DMS114 treated with DMSO at 0.1 percent for 48 hours (cell line): ENCODE data around the gene ZBTB1.
A peak's percentile ranks its signal among the peaks of the same experiment; 100 is the strongest.

Experiments
- DNase-seq: peaks from one replicate; lab custom pipeline; 2025; ENCODE audit not compliant: unreplicated experiment; lab: John Stamatoyannopoulos, UW

ZBTB1 gene, protein sequence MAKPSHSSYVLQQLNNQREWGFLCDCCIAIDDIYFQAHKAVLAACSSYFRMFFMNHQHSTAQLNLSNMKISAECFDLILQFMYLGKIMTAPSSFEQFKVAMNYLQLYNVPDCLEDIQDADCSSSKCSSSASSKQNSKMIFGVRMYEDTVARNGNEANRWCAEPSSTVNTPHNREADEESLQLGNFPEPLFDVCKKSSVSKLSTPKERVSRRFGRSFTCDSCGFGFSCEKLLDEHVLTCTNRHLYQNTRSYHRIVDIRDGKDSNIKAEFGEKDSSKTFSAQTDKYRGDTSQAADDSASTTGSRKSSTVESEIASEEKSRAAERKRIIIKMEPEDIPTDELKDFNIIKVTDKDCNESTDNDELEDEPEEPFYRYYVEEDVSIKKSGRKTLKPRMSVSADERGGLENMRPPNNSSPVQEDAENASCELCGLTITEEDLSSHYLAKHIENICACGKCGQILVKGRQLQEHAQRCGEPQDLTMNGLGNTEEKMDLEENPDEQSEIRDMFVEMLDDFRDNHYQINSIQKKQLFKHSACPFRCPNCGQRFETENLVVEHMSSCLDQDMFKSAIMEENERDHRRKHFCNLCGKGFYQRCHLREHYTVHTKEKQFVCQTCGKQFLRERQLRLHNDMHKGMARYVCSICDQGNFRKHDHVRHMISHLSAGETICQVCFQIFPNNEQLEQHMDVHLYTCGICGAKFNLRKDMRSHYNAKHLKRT

DNA sequence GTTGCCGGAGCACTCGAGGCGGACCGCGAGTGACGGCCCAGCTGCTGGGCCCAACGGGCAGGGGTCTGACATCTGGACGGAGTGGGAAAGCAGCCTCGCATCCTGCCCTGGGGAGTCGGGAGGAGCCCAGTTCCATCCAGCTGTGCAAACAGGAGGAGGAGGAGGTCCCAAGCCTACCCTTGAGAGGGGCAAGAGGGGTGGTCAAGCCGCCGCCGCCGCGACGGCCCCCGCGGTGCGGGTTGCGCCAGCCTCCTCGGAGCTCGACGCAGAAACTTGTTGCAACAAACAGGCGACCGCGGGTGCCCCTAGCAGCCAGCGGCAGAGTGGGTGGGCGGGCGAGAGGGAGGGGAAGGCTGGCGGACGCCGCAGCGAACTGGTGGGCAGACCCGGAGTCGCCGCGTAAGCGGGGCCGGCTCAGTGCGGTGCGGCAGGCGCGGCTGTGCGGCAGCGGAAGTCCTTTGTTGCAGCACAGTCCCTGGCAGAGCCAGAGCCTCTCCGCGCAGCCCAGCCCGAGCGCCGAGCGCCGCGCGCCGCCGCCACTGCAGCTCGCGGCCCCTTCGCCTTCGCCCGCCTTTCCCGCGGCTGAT lies at the start of gene ZBTB1:
Gene ZBTB1 (plus strand): TSS at position 461 of the 587 bp plus-strand sequence. CDS start 16,735 bp downstream, outside the sequence.
- peak; percentile 50 for DNase-seq

DNA sequence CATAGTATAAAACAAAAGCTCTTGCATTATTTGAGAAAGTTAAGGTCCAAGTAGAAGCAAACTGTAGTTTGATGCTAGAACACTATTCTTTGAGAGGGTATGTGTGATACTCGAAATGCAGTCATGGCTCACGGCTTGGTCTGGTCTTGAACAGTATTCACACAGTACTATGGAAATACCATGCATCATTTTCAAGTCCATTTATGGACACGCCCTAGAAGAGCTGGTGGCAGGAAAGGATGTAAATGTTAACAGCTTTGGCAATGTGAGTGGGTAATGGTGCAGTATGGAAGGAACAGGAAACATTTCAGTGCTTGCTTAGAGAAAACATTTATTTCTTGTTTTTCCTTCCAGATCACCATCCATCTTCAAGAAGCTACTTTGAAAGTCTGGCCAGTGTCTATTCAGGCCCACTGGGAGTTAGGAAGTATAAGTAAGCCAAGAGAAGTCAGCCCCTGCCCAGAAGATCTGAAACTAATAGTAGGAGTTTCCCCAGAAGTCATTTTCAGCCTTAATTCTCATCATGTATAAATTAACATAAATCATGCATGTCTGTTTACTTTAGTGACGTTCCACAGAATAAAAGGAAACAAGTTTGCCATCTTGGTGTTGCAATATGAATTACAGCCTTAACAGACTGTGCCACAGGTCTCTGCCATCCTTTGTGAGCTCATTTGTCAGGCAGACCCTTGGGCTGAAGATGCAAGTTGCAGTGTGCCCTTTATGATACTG lies 45.0 kb upstream of the ZBTB1 start:
- no peak for DNase-seq

DNA sequence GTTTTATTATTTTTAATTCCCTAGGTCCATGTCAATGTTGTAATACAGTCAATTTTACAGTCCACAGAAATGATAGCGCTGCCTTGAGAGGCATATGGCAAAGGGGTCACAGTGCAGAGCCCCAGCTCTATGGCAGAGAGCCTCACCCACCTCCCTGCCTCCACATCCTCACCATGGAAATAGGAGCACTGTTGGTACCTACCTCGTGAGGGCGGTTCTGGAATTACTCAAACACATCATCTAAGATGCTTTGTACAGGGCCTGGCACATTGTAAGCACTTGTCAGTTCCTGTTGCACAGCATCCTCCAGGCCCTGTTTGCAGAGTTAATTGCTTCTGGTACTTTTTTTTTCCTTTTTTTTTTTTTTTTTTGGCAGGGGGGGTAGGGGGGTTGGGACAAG lies 43.3 kb upstream of the ZBTB1 start:
- DNase-seq, result no peak

DNA sequence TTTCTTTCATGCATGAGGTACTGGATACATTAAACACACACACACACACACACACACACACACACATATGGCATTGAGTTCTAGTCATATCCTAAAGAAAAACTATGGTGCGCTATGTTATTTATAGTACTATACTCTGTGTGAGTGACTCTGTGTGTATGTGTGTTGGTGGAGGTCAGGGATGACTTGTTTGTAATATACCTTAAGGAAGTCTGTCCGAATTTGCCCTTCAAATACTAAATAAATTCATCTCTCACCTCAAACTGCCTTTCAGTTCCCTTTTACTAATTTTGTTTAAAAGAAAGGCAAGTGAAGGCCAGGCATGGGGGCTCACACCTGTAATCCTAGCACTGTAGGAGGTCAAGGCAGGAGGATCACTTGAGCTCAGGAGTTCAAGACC lies 41.4 kb upstream of the ZBTB1 start:
- no peak for DNase-seq

DNA sequence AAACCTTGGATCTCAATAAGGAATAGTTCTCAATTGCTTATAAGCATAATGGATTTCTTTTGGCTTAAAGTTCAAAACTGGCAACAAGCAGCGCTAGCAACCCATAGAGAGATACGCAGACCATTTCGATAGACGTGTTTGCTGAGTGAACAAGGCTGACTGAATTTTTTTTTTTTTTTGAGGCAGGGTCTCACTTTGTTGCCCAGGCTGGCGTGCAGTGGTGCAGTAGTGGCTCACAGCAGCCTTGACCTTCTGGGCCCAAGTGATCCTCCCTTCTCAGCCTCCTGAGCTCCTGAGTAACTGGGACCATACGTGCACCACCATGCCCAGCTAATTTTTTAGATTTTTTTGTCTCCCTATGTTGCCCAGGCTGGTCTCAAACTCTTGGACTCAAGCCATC lies 40.7 kb upstream of the ZBTB1 start:
- no peak for DNase-seq

DNA sequence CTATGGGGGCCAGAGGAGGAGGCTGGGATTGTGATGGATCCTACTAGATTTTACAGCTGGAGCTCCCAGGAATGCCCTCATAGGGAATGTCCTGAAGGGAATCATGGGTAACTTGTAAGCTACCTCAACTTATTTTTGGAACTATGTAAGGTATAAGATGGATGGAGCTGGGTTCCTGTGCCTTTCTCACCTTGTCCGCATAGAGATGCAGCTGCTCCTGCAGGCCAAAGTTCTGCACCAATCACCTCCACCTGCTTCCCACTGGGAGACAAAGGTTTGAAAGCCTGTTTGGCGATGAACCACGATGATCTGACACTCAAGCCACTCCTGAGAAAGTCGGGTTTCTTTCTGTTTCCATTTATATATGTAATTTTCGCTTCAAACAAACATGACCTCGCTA lies 39.9 kb upstream of the ZBTB1 start:
- no peak for DNase-seq

DNA sequence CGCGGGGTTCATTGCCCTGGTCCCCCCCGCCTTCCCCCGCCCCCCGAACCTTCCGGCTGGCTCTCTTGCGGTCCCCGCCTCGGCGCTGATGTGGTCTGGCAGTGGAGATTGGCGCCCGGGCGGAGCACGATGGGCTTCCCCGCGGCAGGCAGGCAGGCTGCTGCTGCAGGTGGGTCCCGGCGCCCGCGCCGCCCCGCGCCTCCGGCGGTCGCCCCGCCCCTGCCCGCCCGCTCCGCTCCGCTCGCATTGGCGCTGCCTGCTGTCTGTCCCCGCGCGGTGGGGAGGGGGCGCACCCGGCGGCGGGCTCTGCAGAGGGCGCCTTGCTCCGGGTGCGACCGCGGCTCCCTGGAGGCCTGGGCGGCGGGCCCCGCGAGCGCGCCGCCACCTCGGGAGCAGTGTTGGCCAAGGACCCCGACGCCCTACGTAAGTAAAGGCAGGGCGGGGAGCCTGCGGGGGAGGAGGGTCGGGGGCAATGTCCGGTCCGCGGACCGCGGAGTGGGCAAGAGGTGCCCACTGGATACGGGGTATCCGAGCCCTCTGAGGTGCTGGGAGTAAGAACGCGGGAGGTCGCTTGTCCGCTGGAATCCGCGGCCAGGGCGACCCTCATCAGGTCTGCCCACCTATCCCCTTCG lies 39.3 kb upstream of the ZBTB1 start, which contains the start of gene AKAP5:
Gene AKAP5 (plus strand): TSS at position 309 of the 632 bp plus-strand sequence. CDS start 2,896 bp downstream, outside the sequence.
- peak; percentile 7 for DNase-seq

DNA sequence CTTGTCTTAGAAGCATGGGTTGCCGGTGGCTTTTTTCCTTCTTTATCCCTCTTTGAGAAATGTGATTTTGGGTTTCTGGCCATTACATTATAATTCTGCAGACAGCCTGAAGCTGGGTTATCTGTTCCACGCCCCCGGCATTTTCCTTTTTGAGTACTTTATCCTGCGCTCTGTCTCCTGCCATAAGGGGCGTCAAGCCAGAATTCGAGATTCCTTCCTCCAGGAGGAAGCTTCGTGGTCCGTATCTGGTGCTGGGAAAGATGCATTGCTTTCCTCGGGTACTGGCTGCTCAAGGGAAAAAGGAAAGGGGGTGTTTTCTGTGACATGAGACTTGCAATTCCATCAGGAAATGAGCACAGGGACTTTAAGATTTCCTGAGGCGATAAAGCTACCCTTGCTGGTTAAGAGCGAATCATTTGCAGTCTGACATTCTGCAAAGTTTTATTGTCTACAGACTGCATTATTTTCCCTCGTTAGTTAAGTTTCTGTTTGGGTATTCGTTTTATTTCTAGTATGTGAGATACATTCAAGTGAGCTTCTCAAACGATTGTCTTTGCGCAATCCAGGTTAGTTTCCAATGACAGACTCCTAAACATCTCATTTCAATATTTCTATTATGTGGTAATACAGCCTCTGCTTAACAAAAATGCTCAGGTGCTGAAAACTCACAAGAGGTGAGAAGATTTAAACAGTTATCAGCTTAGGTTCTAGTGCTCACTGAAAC lies 38.6 kb upstream of the ZBTB1 start:
- DNase-seq, result peak; percentile 28

DNA sequence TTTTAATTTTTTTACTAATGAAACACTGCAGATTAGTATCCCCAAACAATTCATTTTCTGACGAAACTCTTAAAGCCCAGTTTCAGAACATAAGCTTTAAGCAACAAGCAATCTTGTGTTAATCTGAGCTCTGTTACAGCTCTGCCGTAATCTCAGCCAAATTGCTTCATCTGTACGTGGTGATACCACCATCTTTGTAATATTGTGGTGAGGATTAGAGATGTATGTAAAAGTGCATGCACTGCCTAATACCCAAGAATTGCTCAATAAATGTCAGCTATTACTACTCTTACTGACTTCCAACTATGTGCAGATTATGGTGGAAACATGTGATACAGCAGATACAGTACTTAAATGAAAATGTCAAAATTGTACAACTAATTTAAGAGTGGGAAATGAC lies 37.5 kb upstream of the ZBTB1 start:
- no peak for DNase-seq

DNA sequence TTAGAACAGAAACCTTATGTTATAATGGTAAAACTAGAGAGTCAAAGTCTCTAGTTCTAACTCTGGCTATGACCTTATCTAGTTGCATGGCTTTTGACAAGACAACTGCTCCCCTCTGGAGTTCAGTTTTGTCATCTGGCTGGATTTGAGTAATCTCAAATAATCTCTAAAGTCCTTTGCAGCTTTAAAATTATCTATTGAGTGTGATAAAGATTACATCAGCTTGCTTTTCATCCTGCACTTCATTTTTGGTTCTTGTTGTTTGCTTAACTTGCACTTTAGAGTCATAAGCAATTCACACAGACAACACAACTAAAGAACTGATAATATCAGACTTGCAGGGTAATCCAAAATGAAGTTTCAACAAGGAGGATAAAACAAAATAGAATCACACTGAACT lies 37.0 kb upstream of the ZBTB1 start:
- DNase-seq, result no peak

DNA sequence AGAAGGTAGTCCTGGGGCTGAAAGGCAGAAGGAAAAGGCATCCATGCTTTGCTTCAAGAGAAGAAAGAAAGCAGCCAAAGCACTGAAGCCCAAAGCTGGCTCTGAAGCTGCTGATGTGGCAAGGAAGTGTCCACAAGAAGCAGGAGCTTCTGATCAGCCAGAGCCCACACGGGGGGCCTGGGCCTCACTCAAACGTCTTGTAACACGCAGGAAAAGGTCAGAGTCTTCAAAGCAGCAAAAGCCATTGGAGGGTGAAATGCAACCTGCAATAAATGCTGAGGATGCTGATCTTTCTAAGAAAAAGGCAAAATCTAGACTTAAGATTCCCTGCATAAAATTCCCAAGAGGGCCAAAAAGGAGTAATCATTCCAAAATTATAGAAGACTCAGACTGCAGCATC lies 36.1 kb upstream of the ZBTB1 start:
- no peak for DNase-seq

DNA sequence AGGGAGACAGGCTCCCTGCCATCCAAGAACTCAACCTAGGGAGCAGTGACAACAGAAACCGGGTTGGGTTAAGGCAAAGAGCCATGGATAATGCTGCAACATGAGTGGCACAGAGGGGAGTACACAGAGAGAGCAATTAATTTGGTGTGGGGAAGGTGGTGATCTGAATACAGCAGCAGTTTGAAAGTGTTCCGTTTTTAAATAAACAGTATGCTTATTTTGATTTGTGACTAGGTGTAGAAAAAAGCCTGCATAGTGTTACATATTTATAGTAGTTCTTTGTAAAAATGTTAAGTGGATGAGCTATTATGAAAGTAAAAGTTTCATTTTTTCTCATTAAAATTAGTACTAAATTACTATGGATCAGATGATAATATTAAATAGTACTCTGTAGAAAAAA lies 30.5 kb upstream of the ZBTB1 start:
- DNase-seq, result no peak

DNA sequence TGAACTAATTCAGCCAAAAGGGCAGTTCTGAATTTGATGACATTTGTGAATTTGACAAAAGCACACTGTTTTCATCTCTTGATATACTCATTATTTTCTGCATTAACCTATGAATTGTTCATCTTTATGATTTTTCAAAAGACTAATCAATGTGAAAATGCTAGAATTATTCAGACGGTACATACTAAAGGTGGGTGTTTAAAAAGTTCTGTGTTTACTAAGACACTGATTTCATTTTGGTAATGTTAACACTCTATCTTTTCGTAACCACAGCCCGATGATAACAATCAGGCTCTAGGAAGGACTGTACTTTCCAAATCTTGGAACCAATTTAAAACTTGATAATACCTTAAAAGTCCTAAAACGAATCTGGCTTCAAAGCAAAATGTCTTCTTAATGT lies 29.9 kb upstream of the ZBTB1 start:
- no peak for DNase-seq

DNA sequence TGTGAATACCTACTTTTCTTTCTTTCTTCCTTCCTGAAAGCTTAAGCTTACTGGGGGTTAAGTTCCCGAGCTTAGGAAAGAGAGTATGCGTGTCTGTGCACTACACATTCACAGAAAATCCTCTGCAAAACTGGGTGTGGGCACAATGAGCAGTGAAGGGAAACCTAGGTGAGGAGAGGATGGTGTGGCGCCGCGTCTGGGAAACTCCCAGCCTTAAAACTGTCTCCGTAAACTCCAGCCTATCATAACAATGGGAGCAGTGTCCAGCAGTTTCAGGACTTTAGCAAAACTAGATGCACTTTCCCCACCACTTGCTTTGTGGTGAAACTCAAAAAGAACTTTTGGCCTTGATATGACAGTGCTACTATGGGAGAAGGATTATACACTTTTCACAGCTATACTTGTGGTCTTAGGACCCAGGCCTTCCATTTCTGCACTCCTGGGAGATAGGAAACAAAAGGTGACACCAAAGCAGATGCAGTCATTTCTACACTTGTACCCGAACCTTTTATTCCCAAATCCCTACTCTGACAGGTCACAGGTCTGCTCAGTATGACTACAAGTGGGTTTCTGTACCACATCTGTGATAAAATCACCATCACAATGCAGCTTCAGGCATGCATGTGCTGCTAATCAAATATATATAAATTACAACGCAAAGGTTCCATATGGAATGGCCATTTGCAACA lies 28.8 kb upstream of the ZBTB1 start:
- DNase-seq, result no peak

DNA sequence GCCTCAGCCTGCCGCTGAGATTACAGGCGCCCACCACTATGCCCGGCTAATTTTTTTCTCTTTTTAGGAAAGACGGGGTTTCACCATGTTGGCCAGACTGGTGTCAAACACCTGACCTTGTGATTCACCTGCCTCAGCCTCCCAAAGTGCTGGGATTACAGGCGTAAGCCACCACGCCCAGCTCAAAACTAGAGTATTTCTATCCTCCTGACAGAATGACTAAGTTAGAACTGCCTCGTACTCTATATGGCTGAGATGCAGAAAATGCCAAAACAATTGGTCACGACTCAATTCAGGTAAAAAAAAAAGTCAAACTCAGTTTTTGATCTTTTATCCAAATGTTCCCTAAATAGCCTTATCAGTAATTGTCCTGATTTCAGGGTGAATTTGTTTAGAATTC lies 28.1 kb upstream of the ZBTB1 start:
- DNase-seq, result no peak

DNA sequence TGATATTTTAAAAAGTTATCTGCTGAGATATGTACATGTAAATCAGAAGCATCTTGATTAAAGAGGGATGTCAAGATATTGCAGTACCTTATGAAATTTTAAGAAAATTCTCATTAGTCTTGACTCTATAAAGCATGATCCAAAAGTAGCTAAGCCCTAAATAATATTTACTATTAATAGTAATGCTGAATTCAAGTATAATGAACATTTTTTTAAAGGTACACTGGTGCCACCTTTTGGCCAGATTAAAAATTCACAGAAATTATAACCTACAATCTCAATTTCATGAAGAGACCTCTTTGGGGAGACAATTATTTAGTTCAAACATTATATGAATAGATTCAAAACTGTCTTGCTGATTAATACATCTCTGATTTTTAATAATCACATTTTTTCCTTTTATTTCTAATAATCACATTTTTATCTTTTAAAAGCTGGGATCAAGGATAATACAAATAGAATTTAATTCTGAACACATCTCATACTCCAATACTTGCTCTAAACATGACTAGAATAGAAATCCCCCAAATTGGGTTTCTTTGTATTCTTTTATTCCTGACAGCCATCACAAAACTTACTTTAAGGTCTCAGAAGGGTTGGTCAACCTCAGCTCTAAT lies 25.8 kb upstream of the ZBTB1 start:
- DNase-seq, result no peak

DNA sequence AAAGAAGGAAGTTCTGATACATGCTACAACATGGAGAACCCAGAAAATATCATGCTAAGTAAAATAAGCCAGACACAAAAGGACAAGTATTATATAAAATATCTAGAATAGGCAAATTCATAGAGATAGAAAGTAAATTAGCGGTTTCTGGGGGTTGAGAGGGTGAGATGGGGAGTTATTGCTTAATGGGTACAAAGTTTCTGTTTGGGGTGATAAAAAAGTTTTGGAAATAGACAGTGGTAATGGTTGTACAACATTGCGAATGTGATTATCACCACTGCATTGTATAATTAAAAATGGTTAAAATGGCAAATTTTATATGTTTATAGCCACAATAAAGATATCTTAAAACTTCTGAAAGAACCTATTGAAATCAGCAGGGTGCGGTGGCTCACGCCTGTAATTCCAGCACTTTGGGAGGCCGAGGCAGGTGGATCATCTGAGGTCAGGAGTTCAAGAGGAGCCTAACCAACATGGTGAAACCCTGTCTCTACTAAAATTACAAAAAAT lies 15.9 kb upstream of the ZBTB1 start:
- no peak for DNase-seq

DNA sequence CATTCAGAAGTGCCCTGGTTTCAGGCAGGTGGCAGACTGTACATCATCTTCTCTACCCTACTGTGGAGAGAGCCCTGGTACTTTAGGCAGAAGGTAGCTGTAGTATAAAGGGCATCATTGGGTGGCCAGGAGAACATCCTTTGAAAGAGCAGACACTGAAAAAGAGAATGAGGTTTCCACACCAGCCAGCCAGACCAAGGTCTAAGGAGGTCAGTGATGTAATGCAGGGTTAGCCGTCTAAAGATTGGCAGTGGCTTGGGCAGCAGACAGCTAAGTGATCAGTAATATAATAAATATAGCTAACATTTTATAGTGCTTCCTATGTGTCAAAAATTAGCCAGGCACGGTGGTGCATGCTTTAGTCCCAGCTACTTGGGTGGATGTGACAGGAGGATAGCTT lies 12.9 kb upstream of the ZBTB1 start:
- DNase-seq, result no peak

DNA sequence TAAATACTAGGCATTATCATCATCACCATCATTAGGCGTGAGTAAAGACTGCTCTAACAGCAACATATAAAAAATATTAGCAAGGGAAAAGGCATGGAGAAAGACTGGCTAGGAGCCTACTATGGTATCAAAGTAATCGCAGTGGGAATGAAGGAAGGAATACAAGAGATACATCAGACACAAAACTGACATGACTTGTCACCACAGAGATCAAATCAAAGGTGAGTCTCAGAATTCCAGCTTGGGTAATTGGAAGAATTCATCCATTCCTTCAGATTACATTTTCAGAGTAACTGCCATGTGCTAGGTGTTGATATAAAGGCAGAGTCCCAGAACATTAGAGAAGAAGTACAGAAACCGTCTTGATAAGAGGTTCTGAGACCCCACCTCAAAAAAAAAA lies 11.1 kb upstream of the ZBTB1 start:
- DNase-seq, result no peak
